HG02759 (cell line): ENCODE measurements around the gene ADAM12.

Experiments used
- ATAC-seq: cut with Tn5 transposase; IDR thresholded peaks from one replicate; pipeline ENCODE4 v1.9.1; 2021; ENCODE audit warnings: mild to moderate bottlenecking, moderate library complexity; ENCODE audit not compliant: unreplicated experiment

The ADAM12 gene

DNA sequence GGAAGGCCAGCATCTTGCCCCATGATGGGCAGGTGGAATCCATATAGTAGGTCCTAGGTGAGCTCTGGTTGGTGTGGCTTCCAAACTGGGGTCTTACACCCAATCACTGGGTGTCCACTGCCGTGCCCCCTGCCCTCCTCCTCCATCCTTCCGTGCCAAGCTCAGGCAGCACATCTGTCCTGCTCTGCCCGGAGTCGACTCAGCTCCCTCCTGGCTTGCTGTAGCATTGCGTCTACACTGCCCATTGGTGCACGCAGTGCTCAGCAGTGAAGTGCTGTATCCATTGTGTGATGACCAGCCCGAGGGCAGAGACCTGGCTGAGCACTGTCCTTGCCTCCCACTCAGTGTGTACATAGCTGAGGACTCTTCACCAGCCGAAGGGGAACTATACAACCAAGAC is 148.4 kb downstream of the ADAM12 start:
- no peak for ATAC-seq

GRCh38 chr10:126235979-126236851 is 152.1 kb downstream of the ADAM12 start:
- ATAC-seq: no peak

DNA sequence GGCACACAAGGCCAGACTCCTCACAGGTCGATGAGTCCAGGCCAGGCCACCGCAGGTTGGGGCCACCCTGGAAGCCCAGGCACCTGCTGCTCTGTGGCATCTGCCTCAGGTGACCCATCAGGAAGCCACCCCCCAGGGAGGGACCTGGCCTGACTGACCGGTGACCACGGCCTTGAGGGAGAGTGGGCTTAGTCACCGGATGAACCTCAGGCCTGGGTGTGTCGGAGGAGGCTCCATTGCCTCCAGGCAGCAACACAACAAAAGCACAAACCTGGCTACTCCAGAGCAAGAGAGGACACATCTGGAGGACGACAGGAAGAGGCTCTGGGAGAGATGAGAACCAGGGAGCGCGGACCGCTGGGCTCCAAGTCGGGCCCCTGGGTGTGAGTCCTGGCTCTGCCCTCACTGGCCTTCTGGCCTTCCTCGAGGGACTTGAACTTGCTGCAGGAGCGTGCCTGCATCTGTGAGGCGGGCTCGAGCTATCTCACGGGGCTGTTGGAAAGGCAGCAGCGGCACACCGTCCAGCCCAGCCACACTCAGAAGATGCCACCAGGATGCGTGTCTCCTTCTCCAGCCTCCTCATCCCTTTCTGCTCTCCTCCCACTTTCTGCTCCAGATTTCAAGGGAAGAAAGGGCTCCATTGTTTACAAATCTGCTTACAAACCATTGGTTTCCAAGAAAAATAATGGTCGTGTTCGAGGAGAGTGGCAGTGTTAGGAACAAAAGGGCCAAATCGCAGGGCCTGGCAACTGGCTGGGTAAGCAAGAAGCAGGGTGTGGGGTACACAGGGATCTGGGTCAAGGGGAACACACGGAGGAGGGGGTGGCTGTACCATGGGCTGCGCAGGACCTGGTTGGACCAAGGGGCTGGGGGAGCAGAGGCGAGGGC is 152.9 kb downstream of the ADAM12 start:
- no peak for ATAC-seq

GRCh38 chr10:126234630-126235029 is 153.6 kb downstream of the ADAM12 start:
- no peak for ATAC-seq

GRCh38 chr10:126233182-126234148 is 154.8 kb downstream of the ADAM12 start:
- no peak for ATAC-seq

GRCh38 chr10:126230587-126230986 is 157.7 kb downstream of the ADAM12 start:
- ATAC-seq: no peak

DNA sequence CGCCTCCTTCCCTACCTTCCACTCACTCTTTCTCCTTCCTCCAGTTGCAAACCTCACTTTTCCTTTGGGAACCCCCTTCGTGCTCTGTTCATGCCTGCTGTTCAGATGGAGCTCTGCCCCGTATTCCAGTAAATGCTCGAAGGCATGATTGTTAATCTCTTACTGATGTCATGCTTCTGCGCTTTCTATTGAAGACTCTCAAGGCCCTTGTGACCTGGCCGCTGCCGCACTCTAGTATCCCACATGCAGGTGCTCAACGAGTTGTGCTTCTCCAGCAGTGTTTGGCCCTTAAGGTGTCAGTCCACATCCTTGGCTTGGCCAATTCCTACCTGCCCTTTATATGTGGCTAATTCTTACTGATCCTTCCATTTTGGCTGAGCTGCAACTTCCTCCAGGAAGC is 158.6 kb downstream of the ADAM12 start:
- no peak for ATAC-seq

DNA sequence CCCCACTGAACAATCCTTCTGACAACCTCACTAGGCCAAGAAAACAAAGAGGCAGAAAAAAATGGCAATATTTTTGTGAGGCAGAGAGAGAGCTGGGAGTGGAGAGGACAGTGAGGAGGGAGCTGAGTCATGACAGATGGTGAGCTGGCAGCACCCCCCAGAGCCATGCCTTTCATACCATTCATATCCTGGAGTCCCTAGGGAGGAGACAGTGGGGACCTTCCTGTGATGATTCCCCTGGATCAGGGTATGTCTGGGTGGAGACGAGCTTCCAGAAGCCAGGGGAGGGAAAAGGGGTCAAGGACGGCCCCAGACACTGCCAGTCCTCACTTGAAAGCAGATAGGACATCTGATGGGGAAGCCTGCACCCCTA is 160.5 kb downstream of the ADAM12 start:
- no peak for ATAC-seq

GRCh38 chr10:126226988-126227761 is 161.1 kb downstream of the ADAM12 start:
- ATAC-seq: no peak

- no peak for ATAC-seq
Measured at GRCh38 chr10:126226205-126226604, 162.1 kb downstream of the ADAM12 start.

- ATAC-seq: no peak
Measured at GRCh38 chr10:126225672-126226008, 162.6 kb downstream of the ADAM12 start.

DNA sequence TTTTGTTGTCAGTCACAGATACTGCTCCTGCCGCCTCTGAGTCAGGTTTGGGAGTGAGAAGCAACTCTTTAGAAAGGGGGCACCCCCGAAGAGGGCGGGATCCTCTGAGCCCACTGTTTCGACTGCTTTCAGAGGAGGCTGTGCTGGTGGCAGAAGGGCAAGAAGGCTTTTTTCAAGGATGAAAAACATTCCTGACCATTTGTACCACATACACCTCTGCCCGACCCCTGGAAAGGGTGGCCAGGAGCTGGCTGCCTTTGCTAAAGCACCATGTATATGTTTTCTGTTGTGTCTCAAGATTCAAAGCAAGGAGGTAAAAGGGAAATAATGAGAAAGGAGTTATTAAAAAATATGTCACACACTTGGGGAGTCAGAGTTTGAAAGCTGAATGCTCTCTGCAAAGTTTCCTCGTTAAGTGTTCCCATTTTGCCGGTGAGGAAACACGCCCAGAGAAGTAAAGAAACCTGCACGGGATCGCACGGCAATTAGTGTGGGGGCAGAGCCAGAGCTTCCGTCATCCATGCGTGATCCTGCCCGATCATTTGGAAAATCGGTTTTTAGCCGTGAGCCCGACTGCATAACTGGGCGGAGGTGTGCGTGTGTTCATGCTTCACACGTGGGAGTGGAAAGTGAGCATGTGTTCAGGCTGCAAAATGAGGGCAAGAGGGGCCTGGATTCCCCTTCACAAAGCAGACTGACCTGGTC is 163.2 kb downstream of the ADAM12 start:
- no peak for ATAC-seq

DNA sequence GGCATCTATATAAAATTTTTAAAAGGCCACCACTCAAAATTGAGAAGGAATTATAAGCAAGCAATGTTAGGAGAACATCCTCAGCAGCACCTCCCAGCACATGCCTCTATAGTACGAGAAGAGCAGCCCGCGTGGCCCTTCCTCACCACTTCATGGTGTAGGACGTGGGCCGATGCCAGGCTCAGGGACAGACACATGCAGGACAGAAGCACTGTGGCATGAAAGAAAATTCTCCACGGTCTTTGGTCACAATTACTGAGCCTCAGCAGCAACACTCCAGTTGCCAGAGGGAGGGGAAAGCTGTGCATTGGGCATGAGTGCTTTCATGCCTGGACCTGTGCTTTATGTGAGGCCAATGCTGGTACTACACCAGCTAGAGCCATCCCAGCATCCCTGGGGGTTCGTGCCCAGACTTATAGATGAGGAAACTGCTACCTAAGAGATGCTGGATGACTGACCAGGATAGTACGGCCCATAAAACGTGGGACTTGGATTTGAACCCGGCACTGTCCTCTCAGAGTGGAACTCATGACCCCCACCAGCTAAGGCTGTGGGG is 164.7 kb downstream of the ADAM12 start:
- no peak for ATAC-seq

DNA sequence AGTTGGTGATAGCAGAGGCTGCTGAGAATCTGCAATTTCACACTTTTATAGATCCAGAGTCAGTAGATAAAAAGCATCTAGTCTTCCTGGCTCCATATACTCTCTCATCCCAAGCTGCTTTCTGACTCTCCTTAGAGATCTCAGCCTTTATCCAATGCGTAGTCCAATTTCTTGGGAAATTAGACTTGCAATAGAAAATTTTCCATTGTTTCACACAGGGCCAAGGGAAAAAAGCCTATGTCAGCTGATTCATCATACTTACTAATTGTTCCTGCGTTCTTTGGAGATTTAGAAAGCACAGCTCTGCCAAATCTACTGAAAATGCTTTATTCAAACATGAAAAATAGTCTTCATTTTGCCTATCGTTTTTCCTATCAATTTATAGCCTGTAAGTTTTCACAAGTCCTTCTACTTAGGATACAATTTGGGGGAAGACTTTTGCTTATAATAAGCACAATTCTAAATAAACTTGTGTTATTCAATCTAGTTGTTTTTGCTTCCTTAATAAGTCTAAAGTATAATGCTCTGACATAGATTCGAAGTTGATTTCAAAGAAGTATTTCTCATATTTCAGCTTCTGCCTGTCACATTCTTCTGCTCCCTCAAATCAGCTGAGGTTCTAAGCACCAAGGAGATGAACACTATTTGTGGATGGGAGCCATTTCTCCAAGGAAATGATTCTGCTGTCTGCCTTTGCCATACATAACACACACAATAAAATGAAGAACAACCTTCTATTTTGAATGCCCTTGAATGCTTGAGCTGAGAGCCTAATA is 165.4 kb downstream of the ADAM12 start:
- ATAC-seq: no peak

GRCh38 chr10:126221874-126222273 is 166.4 kb downstream of the ADAM12 start:
- no peak for ATAC-seq

DNA sequence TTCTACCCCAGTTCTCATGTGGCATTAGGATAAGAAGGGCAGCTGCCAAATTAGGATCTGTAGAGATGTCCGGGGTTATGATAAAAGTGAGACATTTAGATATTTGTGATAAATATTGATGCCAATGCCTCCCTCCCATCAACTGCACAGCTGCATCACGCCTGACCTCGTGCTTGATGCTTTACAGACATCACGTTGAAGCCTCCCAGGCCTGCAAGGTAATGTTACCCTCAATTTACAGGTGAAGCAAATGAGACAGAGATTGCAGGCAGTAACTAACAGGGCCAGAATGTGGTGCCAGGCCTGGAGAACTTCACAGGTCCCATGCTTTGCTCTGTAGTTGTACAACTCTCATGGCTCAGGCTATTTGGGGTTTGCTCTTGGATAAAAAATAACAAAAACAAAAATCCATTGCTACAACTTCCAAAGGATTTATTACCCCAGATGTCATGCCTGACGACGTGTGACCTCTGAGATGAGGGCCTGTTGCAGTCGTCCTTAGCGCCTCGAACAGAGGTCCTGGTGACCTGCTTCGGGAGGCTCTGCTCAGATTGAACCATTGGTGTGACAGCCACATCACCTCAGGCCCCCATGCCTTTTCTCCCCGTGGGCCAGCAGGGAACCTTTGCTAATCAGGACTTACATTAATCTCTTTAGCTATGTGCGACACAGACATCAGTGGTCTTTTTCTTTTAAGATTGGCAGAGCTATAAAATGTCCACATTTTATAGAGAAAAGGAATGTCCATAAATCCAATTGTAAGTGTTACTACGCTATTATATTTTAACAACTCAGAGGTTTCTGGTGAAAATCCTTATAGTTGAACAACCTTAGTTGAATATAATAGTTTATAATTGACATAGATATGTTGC is 169.3 kb downstream of the ADAM12 start:
- no peak for ATAC-seq

GRCh38 chr10:126218174-126218573 is 170.1 kb downstream of the ADAM12 start:
- ATAC-seq: no peak

DNA sequence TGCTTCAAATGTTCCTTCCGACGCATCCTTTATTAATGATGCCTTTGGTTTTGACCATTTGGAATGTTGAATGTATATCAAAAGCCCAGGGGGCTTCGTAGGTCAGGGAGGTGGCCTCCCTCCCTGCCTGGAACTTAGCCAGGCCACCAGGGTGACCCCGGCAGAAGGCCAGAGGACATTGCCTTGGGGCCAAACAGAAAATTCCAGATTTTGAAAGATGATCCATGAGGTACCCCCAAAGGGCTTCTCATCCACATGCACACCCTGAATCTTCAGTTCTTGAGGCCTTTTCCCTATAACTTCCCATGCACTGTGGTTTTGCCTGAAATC is 171.7 kb downstream of the ADAM12 start:
- no peak for ATAC-seq
